K562 (cell line): ENCODE data around the gene UNC5C. TPM values are rescaled to one million over a fixed set of nuclear protein-coding genes. Genes with fewer than 3 reads are reported as not detected.

Experiments
- ATF3 ChIP-seq, 2 experiments: fragments of 450-650 bp in 1 of 2; sonication (generic) in 1 of 2; formaldehyde crosslinking in 1 of 2; IDR thresholded peaks in 1 of 2; conservative IDR thresholded peaks in 1 of 2; 2 replicates each; pipeline versions ENCODE4 v1.6.1 to v1.8.1; 2016 to 2023; ENCODE audit warnings: mild to moderate bottlenecking in 2 of 2, moderate library complexity in 2 of 2, inconsistent platforms in 1 of 2, missing genetic modification reagents in 1 of 2
- ATF7 ChIP-seq: fragments of 450-650 bp; IDR thresholded peaks from 2 replicates; pipeline ENCODE4 v1.7.1; 2014; ENCODE audit warnings: mild to moderate bottlenecking, moderate library complexity
- CCAR2 ChIP-seq: fragments of 200-400 bp; formaldehyde crosslinking; IDR thresholded peaks from 2 replicates; pipeline ENCODE4 v1.6.1; 2017; ENCODE audit warnings: mild to moderate bottlenecking, low read depth, low read length
- CREB3 ChIP-seq: fragments of 450-650 bp; conservative IDR thresholded peaks from 2 replicates; pipeline ENCODE4 v1.6.1; 2016; ENCODE audit warnings: missing genetic modification characterization, low read depth, mild to moderate bottlenecking, missing compliant biosample characterization, moderate library complexity
- CTCFL ChIP-seq: IDR thresholded peaks from 2 replicates; pipeline ENCODE4 v1.6.1; 2011; ENCODE audit warnings: borderline replicate concordance, low read depth, mild to moderate bottlenecking, moderate library complexity, low read length; ENCODE audit not compliant: insufficient read depth, poor library complexity, severe bottlenecking
- MAFF ChIP-seq: IDR thresholded peaks from 2 replicates; pipeline ENCODE4 v1.6.1; 2012; ENCODE audit warnings: low read length, improper control_type of control experiment
- NR0B1 ChIP-seq: fragments of 450-650 bp; IDR thresholded peaks from one replicate; pipeline ENCODE4 v1.6.1; 2018; ENCODE audit warnings: mild to moderate bottlenecking, moderate library complexity; ENCODE audit not compliant: partially characterized antibody
- PHF20 ChIP-seq: fragments of 450-650 bp; IDR thresholded peaks from 2 replicates; pipeline ENCODE4 v1.6.1; 2018; ENCODE audit not compliant: partially characterized antibody
- THRAP3 ChIP-seq: fragments of 450-650 bp; IDR thresholded peaks from 2 replicates; pipeline ENCODE4 v1.6.1; 2016; ENCODE audit warnings: mild to moderate bottlenecking, inconsistent platforms, borderline replicate concordance
- ZNF12 ChIP-seq: sonication (generic); formaldehyde crosslinking; IDR thresholded peaks from 2 replicates; pipeline ENCODE4 v1.4.0; 2020; ENCODE audit warnings: mild to moderate bottlenecking, missing genetic modification reagents
- polyA plus RNA-seq, 8 experiments: library from polyadenylated mRNA; depleted of rRNA in 4 of 8; stranded (reverse) in 5 of 8; unstranded in 3 of 8; fragments of >200 nt; fragmentation: Nextera tagmentation in 2 of 8; fragmentation: Illumina TruSeq in 1 of 8; extraction: Ambion mirVana in 2 of 8; extraction: Trizol in 1 of 8; gene quantifications; 2 replicates each; pipeline versions ENCODE4 v1.2.1 to v1.2.3, GENCODE V29; 2011 to 2014; ENCODE audit warnings: inconsistent platforms in 1 of 8, missing spikeins in 1 of 8
- total RNA-seq, 7 experiments: library from RNA; depleted of rRNA in 6 of 7; stranded (reverse); fragments of >200 nt in 6 of 7; fragmentation: Illumina TruSeq in 2 of 7; extraction: Trizol in 2 of 7; gene quantifications; 2 replicates each; pipeline versions ENCODE4 v1.2.1 to v1.2.3, GENCODE V29; 2011 to 2021; ENCODE audit warnings: low replicate concordance in 1 of 7
- TF ChIP-seq, protein P1 (sequence below): fragments of 450-650 bp; IDR thresholded peaks from 2 replicates; pipeline ENCODE4 v1.6.1; 2016

The UNC5C gene
- total and polyA plus RNA-seq, 9 of the 15 experiments (the other 6 are each of a cell fraction or from before 2014, with no cell fraction given): under 0.01 to 0.10 (median 0.03) TPM; not detected in 1

DNA sequence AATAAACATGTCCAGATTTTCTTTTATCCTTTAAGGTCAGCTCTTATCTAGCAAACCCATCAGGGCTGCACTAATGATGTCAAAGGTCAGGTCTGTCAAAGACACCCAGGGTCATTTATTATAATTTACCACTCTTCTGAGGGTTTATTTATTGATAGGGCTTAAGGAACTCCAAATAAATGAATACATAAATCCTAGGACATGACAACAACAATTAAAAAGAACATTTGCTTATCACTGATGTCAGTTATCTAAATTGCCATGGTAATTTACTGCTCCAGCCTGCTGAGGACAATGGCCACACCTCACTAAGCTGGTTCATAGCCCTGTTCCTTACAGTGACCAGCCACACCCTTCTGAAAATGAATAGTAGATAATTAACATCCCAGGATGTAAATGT lies 317.1 kb downstream of the UNC5C start (continued):
- TF ChIP-seq CREB3: no peak
- no peak for TF ChIP-seq NR0B1
- TF ChIP-seq MAFF: no peak
- TF ChIP-seq THRAP3: no peak
- TF ChIP-seq ATF7: no peak
- no peak for TF ChIP-seq ZNF12 (CRISPR knock-in tag)
- TF ChIP-seq CTCFL: no peak
- TF ChIP-seq, protein P1, sequence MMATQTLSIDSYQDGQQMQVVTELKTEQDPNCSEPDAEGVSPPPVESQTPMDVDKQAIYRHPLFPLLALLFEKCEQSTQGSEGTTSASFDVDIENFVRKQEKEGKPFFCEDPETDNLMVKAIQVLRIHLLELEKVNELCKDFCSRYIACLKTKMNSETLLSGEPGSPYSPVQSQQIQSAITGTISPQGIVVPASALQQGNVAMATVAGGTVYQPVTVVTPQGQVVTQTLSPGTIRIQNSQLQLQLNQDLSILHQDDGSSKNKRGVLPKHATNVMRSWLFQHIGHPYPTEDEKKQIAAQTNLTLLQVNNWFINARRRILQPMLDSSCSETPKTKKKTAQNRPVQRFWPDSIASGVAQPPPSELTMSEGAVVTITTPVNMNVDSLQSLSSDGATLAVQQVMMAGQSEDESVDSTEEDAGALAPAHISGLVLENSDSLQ: peak; percentile 68
- no peak for TF ChIP-seq ATF3 (IDR thresholded peaks at IDR 0.05)
- no peak for TF ChIP-seq ATF3 (CRISPR knock-in tag; conservative IDR thresholded peaks at IDR 0.05)
- no peak for TF ChIP-seq PHF20
- no peak for TF ChIP-seq CCAR2
